ENCODE results near the gene SPSB4. TPM values are rescaled to one million over a fixed set of nuclear protein-coding genes. Genes with fewer than 3 reads are reported as not detected.
A peak's percentile ranks its signal among the peaks of the same experiment; 100 is the strongest.

Gene SPSB4
- total RNA-seq (2014; rRNA removed; shearing (Covaris generic)) (not detected in 2 replicates), total RNA-seq (2022) (not detected in 2 replicates), Bru-seq, nascent RNA (percentile 2 among the genes with signal in this experiment), BruChase-seq, experiment 1, labeled RNA remaining after a 6-hour chase (percentile 7 among the genes with signal in this experiment), BruChase-seq, experiment 2, labeled RNA remaining after a 2-hour chase (percentile 6 among the genes with signal in this experiment)
- long read RNA-seq = 0 reads

DNA sequence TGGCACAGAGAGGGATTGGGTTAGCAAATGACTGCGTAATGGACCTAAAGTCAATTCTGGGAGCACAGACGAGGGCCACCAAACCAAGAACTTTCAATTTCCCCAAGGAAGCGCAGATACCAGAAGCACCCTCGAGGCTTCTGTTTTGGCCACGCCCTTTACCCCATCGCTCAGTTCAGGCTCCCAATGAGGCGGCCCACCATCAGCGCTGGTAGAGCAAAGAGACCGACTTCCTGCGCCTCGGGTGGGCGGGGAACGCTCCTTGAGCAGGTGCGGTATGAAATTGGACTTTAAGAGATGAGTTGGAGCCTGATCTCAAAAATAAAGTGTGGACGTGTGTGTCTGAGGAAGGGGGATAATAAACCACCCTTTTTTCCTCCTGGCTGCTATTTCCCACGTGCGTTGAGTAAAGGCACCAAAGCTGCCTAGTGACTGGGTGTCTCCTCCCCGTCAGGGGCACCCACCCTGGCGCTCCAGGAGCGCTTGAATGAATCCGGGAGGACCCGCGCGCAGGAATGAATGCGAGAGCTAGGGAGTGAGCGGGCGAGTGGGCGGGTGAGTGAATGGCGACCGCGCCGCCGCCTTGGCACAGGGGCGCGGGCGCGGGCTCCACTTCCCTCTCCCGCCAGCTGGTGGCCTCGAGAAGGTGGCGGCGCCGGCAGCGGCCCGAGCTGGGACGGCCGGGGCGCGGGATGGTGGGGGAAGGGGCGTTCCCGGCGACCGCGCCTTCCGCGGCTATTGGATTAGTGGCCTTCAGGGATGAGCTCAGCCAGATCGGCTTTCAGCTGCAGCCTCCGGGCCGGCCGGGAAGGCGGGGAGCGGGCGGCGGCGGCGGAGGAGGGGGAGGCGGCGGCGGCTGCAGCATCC, at the start of gene SPSB4:
Gene SPSB4 (plus strand): TSS at position 772 of the 867 bp plus-strand sequence. CDS start 14,758 bp downstream, outside the sequence.
- no peak within 1 kb of the TSS for H3K4me2 ChIP-seq (ENCODE audit: low read length)
- BruUV-seq (replicated peaks) = no TSS peak
- ChIA-PET CTCF (ENCODE audit: unreplicated experiment) (no interaction called here), POLR2A (interaction anchor here (0.6 kb wide), 1 partner anchor 44 kb away, joined by 3 read pairs; no protein-coding TSS in a partner anchor)
- H4K20me1 ChIP-seq (ENCODE audit: insufficient read depth, low read length) = no peaks in the 10 kb centered on the region
- DNase-seq (ENCODE audit: low spot score) = no peak
- H3K4me3 ChIP-seq (ENCODE audit: low read depth, low read length, poor library complexity, severe bottlenecking) = no peak within 1 kb of the TSS
- no peaks in the 10 kb centered on the region for H3K36me3 ChIP-seq (ENCODE audit: insufficient read depth, low read length)
- H3K79me2 ChIP-seq (ENCODE audit: insufficient read depth, low read depth, low read length) = no peaks in the 10 kb centered on the region
- H3K27ac ChIP-seq (ENCODE audit: low read depth, low read length, poor library complexity, severe bottlenecking) = no peak within 1 kb of the TSS
- intact Hi-C loops (cut with micrococcal nuclease; ENCODE audit: unreplicated experiment) = no loop called here
- no peaks in the 10 kb centered on the region for H3K4me1 ChIP-seq (ENCODE audit: insufficient read depth, low read length, poor library complexity, severe bottlenecking)
- H3K9me3 ChIP-seq (ENCODE audit: low read length) = no peaks in the 10 kb centered on the region
- TF ChIP-seq, protein P1, sequence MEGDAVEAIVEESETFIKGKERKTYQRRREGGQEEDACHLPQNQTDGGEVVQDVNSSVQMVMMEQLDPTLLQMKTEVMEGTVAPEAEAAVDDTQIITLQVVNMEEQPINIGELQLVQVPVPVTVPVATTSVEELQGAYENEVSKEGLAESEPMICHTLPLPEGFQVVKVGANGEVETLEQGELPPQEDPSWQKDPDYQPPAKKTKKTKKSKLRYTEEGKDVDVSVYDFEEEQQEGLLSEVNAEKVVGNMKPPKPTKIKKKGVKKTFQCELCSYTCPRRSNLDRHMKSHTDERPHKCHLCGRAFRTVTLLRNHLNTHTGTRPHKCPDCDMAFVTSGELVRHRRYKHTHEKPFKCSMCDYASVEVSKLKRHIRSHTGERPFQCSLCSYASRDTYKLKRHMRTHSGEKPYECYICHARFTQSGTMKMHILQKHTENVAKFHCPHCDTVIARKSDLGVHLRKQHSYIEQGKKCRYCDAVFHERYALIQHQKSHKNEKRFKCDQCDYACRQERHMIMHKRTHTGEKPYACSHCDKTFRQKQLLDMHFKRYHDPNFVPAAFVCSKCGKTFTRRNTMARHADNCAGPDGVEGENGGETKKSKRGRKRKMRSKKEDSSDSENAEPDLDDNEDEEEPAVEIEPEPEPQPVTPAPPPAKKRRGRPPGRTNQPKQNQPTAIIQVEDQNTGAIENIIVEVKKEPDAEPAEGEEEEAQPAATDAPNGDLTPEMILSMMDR (conservative IDR thresholded peaks at IDR 0.05; ENCODE audit: low read length) = no peak
- no peak for TF ChIP-seq EZH2phosphoT487 (IDR thresholded peaks at IDR 0.05; ENCODE audit: borderline replicate concordance, low read depth, low read length)
- H3K9me2 ChIP-seq (ENCODE audit: insufficient read depth, low read length) = no peaks in the 10 kb centered on the region
- H2AFZ ChIP-seq (ENCODE audit: low read length) = no peak within 1 kb of the TSS

DNA sequence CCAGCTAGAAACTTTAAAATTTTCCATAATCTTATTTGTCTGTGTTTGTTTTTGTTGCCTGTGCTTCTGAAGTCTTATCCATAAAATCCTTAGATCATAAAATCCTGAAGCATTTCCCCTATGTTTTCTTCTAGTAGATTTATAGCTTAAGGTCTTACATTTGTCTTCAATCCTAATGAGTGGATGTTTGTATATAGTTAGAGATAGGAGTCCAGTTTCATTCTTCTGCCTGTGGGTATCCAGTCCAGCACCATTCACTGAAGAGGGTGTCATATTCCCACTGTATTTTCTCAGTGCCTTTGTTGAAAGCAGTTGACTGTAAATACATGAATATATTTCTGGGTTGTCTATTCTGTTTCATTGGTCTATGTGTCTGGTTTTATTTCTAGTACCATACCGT, 44.8 kb upstream of the SPSB4 start:
- intact Hi-C loops (cut with micrococcal nuclease; ENCODE audit: unreplicated experiment) = no loop called here
- POLR2A ChIA-PET = interaction anchor here (0.6 to 1.3 kb wide), 4 partner anchors 44 to 1385 kb away, joined by 3 read pairs; no protein-coding TSS in a partner anchor

More for the DNA sequence above, 44.8 kb upstream of the SPSB4 start:
- CTCF ChIA-PET (ENCODE audit: unreplicated experiment) = no interaction called here
- DNase-seq (ENCODE audit: low spot score) = no peak
- TF ChIP-seq, protein P1 (conservative IDR thresholded peaks at IDR 0.05; ENCODE audit: low read length) = no peak
- no peak for TF ChIP-seq EZH2phosphoT487 (IDR thresholded peaks at IDR 0.05; ENCODE audit: borderline replicate concordance, low read depth, low read length)
- no TSS peak for BruUV-seq (replicated peaks)
- Histone ChIP-seq H3K36me3 (ENCODE audit: insufficient read depth, low read length) (no peaks in the 10 kb centered on the region), H3K79me2 (ENCODE audit: insufficient read depth, low read depth, low read length) (no peaks in the 10 kb centered on the region), H3K4me3 (ENCODE audit: low read depth, low read length, poor library complexity, severe bottlenecking) (no peak overlapping the region), H3K9me2 (ENCODE audit: insufficient read depth, low read length) (no peaks in the 10 kb centered on the region), H3K27ac (ENCODE audit: low read depth, low read length, poor library complexity, severe bottlenecking) (no peak overlapping the region), H3K4me2 (ENCODE audit: low read length) (no peak overlapping the region), H3K4me1 (ENCODE audit: insufficient read depth, low read length, poor library complexity, severe bottlenecking) (no peaks in the 10 kb centered on the region), H2AFZ (ENCODE audit: low read length) (no peak overlapping the region), H4K20me1 (ENCODE audit: insufficient read depth, low read length) (no peaks in the 10 kb centered on the region), H3K9me3 (ENCODE audit: low read length) (no peaks in the 10 kb centered on the region)
